Activated effector memory CD4-positive, alpha-beta T cell treated with anti-CD3 and anti-CD28 coated beads, Interleukin-2, amount 50 U/mL, for 16 hours (primary cell): ENCODE results near the gene WWC2.
"Not testable (repeated sequence)": the region's sequence is repeated elsewhere in the genome, so short reads cannot be mapped to it uniquely, and the experiment has no call there.

Experiments used
- DNase-seq: peaks from one replicate; pipeline ENCODE4 v3.0.0-alpha.2; 2020

WWC2 gene

DNA sequence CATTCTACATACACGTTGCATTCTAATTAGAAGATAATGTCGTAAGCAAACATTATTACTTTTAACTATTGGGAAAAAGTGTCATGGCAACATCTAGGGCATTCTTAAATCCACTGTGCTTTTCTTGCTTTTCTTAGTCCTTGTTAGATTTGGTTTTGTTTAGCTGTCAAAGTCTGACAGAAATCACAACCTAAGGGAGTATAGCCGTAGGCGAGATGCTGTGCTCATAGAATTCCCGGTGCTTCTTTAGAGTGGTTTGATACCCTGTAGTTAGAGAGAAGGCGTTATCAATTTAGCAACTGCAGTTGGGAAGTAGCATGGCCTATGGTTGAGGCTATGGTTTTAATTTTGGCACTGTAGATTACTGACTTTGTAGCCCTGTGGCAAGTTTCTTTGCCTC lies 45.7 kb downstream of the WWC2 start:
- DNase-seq, result no peak

DNA sequence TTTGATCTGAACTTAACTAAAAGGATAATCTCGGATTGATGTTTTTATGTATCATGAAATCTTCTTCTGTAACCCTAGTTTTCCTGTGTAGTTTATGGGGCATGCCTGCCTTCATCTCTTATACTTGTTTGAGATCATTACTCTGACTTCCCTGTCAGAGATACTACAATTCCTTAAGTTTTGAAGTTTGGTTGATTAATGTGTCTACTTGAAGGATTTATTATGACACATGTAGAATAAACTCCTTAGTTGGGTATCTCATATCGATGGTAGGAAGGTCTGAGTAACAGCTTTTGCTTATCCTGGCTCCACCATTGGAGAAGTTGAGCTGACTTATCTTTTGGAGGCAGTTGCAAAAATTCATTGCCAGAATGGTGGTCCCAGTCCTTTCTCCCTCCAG lies 46.7 kb downstream of the WWC2 start:
- DNase-seq, result no peak

DNA sequence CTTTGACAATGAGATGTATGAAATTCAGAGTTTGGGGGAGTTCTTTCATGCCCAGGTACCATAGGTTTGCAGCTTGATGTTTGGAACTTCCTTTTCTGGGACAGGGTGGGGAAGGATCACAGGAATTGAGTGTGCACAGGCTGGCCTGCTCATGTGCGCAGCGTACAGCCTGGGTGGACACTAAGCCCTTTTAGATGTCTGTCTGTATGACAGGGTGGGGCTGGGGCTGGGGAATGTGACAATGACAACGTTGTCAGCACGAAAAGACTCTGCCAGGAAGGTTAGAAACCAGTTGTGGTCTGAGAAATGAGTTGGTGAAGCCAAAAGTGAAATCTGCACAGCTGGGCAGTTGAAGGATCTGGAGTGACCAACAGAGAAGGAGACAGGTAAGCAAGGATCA lies 47.4 kb downstream of the WWC2 start:
- no peak for DNase-seq

DNA sequence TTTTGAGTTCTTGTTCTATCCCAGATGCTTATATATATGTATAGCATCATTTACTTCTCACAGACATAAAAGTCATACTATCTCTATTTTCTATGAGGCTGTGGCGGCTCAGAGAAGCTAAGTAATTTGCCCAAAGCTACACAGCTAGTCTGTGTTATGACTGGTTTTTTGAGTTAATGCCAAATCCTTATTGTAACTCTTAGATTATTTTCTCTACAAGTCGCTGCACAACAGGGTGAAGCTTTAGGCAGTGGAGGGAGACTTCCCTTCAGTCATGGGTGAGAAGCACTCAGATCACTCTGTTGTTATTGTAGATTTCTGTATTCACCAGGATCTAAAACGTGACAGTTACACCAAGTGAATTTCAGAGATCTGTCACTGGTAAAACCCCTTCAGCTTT lies 48.1 kb downstream of the WWC2 start:
- no peak for DNase-seq

DNA sequence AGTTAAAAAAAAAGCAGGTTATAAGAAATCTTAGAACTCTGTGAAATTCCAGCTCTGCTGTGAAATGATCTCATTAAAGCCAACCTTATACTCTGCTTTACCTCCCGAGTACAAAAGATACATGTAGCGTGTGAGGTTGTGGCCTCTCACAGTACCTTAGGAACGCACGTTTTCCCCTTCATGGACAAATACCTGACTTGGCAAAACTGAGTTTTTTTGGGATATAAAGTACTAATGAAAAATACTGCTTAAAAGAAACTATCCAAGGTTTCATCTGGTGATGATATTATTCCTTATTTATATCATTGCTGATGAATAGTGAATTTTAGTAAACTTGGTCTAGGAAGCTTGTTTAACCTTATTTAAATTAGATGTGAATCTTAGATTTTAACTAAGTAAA lies 48.9 kb downstream of the WWC2 start:
- no peak for DNase-seq

DNA sequence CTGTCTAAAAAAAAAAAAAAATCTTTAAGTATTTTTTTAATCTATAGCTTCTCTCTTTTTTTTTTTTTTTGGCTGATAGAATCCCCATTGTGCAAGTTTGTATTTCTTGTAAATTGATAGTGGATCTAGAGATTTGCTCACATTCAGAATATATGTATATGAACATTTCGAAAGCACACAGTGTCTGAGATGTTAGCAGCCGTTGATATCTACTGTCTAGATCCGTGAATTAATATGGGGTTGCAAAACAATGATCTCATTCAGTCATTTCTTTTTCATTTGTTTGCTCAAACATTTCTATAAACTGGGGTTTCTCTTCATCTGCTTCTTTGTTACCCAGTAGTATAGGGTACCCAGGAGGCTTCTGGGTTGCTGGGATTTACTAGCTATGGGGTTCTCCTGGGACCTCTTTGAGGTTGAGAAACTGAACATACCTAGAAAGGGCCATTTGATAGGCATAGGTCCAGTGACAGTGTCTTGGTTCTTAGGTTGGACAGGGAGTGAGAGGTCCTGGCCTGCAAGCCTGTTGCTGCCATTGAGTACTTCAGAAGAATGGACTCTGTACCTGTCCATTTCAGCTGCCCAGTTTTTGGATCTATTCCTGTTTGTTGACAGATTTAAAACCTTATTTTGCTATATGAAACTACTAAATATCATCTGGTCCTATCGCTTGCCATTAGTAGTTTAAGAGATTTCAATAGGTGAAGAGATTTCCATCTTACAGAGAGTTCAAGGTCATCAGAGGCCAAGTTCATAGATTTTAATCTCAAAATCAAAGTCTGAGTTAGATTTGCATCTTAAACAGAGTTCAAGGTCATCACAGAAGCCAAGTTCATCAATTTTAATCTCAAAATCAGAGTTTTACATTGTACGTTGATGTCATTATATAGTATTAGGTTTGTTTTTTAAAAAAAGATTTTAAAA lies 50.8 kb downstream of the WWC2 start:
- DNase-seq, result no peak

DNA sequence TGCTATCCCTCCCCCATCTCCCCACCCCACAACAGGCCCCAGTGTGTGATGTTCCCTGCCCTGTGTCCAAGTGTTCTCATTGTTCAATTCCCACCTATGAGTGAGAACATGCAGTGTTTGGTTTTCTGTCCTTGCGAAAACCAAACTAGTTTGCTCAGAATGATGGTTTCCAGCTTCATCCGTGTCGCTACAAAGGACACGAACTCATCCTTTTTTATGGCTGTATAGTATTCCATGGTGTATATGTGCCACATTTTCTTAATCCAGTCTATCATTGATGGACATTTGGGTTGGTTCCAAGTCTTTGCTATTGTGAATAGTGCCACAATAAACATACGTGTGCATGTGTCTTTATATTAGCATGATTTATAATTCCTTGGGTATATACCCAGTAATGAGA lies 51.6 kb downstream of the WWC2 start:
- DNase-seq, result not testable (repeated sequence)

DNA sequence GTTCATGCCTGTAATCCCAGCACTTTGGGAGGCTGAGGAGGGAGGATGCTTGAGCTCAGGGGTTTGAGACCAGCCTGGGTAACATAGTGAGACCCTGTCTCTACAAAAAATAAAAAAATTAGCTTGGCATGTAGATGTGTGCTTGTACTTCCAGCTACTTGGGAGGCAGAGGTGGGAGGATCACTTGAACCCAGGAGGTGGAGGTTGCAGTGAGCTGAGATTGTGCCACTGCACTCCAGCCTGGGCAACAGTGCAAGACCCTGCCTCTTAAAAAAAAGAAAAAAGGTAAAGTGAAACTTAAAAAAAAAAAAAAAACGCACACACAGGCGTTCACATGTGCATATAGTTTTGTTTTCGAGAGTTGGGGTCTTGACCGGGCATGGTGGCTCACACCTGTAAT lies 53.2 kb downstream of the WWC2 start:
- DNase-seq, result not testable (repeated sequence)

DNA sequence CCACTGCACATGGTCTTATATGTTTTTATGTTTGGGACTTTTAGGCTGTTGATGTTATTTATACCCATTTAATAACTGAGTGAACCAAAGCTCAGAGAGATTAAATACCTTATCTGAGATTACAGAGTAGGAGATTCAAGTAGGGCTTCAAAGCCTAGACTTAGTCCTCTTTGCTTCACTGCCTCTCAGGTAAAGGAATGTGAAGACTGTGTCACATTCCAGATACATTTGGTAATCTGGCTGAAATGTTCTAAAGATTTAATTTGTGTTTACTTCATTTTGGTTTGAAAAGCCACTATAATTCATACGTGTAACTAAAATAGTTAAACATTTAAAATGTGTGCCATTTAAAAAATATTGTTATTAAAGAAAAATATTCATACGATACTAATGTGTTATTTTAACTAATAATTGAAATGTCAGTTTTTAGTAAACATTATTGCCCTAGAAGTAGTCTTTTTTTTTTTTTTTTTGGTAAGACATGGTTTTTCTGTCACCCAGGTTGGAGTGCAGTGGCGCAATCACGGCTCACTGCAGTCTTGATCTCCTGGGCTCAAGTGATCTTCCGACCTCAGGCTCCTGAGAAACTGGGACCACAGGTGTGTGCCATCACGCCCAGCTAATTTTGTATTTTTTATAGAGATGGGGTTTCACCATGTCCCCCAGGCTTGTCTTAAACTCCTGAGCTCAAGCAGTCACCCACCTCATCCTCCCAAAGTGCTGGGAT lies 54.3 kb downstream of the WWC2 start:
- DNase-seq, result no peak

DNA sequence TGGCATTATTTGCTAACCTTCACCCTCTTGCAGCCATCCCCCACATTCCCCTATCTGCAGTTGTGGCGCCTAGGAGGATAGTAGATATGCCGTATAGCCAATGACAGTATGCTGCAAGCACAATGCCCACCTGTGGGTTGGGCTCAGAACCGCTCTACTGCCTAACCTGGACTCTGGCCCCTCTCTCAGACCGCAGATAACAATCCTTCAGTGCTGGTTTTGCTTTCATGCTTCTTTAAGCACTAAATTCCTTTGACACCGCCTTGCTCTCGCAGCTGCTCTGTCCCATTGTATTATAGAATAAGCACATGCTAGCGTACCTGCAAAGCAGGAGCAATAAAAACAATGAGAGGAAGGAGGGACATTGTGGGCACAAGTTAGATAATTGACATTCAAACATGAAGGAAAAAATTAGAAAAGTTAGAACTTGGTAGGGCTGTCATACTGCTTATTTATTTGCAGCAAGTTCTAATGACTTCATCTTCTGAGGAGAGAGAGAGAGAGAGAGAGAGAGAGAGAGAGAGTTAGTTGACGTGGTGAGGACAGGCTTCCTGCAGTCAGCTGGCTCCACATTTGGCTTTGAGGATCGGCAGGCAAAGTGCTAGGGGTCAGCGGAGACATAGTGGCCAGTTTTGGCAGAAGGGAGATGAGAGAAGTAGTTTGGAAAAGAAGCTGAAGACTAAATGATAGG lies 55.8 kb downstream of the WWC2 start:
- no peak for DNase-seq

DNA sequence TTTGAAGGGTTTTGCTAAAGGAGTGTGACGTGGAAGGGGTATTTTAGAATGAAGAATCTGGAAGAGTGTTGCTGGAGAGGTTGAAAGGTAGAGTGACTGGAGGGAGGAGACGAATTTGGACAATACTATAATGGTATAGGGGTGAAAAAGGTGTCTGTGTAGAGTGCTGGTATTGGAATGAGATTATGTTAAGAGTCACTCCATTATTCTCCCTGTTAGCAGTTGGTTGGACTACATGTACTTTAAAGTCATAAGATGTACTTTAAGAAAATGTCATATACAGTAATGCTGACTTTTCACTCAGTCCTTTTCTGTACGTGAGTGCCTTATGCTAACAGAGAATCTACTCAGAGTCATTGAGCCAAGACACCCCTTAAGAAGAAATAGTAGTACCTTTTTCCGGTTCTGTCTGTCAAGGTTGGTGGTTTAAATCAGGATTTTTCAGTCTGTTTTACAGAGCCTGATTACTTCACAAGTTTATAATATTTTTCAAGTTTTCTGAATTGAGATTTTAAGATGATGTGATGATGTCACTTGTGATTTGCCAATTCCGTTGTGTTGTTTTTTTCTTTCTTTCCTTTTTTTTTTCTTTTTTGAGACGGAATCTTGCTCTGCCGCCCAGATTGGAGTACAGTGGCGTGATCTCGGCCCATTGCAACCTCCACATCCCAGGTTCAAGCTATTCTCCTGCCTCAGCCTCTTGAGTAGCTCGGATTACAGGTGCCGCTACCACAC lies 56.6 kb downstream of the WWC2 start:
- no peak for DNase-seq

DNA sequence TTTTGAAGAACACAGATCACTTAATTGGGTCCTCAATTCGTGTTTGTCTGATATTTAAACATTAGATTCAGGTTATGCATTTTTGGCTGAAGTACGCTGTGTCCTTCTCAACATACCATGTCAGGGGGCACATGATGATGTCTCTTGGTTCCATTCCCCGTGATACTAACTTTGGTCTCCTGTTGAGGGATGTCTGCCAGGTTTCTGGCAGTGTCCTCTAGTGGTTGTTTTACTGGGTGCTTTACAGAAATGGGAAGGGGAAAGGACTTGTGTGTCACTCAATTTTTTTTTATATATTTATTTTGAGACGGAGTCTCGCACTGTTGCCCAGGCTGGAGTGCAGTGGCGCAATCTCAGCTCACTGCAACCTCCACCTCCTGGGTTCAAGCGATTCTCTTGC lies 58.2 kb downstream of the WWC2 start:
- no peak for DNase-seq

DNA sequence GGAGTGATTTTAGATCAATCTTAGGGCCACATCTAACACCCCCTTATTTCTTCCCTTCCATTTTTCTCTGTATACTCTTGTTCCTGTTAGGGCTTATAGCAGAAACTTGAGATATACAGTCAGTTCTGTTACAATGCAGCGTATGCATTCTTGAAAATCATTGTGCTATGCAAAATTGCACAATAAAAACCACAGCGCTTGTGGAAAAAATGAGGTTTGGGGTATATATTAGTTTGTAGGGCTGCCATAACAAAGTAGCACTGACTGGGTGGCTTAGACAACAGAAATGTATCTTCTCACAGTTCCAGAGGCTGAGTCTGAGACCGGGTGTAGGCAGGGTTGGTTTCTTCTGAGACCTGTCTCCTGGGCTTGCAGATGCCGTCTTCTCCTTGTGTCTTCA lies 59.0 kb downstream of the WWC2 start:
- DNase-seq, result no peak

DNA sequence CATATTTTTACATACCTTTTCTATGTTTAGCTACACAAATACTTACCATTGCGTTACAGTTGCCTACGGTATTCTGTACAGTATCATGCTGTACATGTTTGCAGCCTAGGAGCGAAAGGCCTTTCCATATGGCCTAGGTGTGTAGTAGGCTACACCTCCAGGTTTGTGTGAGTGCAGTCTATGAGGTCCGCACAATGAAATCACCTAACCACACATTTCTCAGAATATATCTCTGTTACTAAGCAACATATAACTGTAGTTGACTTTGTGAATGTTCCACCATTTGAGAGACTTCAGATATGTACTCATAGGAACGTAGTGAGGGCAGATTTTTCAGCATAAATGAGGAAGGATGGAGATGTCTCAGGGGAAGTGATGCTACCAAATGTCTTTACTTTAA lies 62.6 kb downstream of the WWC2 start:
- DNase-seq, result no peak

DNA sequence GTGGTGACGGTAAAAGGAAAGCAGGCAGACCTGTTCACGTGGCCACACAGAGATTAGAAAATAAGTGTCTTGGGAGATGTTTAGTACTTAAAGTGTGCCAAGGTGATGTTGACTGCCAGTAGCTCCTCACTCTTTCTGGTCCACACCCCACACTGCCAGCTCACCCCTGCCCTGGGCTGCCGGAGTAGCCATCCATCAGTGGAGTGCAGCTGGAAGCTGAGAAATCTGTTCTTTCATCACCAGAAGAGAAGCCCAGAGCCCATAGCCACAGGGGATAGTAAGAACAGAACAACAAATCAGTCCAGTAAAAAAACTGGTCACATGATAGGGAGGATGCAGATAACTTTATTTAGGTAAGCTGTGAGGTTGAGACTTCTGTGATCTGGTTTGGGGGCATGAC lies 64.1 kb downstream of the WWC2 start:
- no peak for DNase-seq

DNA sequence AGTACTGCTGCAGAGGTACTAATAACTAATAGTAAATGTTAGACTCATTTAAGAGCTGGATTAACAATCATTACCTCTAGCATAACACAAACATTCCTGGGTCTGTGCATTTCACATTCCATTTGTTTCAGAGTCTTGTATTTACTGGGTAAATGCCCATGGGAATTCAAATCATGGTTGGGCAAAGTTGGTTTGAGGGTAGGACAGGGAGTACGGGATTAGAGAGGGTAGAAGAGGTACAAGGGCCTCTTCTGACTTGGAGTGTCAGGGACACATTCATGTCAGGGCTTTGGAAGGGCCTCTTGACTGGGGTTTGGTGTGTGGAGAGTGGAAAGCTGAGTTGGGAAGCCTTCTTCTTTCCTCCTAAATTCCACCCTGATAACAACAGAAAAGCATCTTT lies 65.9 kb downstream of the WWC2 start:
- DNase-seq, result no peak

DNA sequence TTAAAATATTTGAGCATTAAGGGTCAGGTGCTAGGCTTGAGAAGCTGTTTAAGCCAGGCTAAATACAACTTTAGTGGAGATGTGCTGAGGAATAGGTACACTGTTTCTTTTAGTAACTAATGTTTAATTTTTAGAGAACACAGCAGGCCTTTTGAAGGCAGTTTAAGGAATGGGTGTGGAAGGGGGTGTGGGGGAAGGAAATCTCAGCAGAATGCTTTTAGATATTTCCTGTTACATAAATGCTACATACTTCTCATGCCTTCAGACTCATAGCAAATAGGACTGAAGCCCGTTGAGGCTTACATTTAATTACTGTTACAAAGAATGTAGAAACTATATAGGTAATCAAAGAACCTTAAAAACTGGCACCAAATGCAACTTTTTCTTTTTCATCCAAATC lies 66.3 kb downstream of the WWC2 start:
- no peak for DNase-seq

DNA sequence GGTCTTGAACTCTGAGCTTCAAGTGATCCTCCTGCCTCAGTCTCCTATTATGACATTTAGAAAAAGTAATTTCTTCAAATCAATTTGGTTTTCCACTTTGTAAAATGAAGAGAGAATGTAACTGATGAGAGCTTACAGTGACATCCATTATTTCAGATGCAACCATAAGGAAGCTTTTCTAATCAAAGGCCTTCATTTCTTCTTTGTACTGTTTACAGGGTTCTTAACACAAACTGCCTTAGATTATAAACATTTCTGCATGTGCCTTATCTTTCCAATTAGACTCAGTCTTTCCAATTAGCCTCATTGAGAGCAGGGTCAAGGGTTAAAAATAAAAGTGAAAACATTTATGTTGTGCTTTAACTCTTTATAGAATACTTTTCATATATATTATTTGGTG lies 71.8 kb downstream of the WWC2 start:
- DNase-seq, result no peak

DNA sequence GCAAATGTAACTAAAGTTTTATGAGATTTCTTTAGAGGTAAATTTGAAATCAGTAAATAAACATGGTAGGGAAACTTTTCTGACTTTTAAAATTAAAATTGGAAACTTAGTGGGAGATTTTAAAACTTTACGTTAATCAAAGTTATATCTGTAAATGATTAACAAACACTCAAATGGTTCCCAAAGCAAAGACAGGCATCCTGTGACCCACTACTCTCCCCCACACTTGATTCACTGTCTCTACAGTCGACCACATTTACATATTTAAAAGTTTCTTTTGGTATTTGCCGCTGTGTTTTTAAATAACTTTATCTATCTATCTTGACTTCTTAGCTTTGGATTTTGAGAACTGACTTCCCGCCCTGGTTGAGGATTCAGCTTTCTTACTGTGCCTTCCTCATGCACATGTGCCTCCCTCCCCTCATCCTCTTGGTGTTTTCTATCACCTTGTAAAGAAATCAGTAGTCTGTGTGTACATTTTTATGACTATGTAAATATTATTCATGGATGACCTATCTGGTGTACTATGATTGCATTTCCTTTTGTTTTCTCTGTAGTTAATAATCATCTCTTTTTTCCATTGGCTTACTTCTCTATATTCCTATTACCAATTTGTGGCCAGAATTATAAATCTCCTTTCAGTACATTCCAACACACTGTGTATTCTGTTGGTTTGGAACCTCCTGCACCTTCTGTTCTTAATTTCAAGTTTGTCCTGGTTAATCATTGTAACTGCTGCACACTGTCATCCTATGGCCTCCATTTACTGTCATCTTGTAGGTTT lies 72.6 kb downstream of the WWC2 start:
- no peak for DNase-seq

DNA sequence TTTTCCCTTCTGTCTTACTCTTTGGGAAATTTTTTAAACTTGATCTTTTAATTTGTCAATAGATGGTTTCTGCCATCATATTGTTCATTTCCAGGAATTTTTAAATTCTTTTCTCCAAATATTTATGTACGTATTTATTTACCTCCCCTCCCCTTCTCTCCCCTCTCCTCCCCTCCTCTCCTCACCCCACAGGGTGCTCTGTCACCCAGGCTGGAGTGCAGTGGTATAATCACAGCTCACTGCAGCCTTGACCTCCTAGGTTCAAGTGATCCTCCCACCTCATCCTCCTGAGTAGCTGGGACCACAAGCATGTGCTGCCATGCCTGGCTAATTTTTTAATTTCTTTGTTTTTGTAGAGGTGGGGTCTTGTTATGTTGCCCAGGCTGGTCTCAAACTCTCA lies 73.8 kb downstream of the WWC2 start:
- DNase-seq, result no peak

DNA sequence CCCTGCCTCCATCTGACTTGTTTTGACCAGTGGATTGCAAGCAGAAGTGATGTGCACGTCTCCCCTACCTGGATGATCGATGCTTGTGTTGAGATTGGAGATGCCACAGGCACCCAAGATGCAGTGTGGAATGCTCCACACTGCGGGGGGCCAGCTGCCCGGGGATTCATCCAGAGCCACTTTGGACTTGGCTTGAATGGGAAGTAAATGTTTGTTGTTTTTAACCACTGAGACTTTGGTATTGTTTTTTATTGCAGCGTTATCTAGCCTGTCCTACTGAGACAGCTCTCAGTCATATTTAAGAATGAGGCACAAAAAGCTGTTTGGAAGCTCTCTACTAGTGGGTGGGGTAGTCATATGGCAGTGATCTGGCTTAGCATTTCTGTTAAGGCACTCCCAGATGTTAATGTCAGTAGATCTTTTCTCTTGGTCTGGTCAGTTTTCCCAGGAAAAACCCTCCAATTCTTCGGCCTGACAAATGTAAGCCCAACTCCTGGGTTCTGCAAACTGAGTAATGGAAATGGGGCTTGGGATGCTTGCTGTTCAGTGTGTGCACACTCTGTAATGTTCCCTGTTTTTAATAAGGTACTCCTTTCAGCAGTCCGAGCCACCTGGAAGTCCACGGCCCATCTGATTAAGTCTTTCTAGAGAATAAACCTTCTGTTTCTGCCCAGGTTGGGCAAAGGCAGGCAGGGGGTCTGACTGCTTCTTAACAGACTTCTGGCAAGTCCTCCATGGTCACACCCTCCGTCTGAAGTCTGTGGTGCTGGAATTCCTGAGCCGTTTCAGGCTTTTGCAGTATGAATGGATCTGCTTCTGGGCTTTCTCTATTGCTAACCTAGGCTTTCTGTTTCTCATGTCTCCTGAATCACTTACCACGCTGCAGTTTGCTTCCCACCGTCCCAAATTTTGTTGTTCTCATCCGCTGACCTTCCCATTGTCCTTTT lies 74.8 kb downstream of the WWC2 start:
- DNase-seq, result no peak
